SU-DHL-6 (cell line): ENCODE results near the gene CYP4F2.
"Not testable (repeated sequence)": the region's sequence is repeated elsewhere in the genome, so short reads cannot be mapped to it uniquely, and the experiment has no call there.

Experiments used
- H2AFZ ChIP-seq: fragments of 200-600 bp; sonication (generic); 2 replicates; pipeline ENCODE4 v1.6.1; 2014; ENCODE audit warnings: low read depth, mild to moderate bottlenecking, moderate library complexity, mixed read lengths, antibody characterized with exemption, low read length; ENCODE audit not compliant: severe bottlenecking
- H3F3A ChIP-seq: fragments of 200-600 bp; shearing (Covaris generic); 2 replicates; pipeline ENCODE4 v1.6.0; 2016; ENCODE audit warnings: antibody characterized with exemption, mild to moderate bottlenecking; ENCODE audit not compliant: insufficient read depth
- H3K27ac ChIP-seq: fragments of 200-600 bp; sonication (generic); 2 replicates; pipeline ENCODE4 v1.5.1; 2016; ENCODE audit warnings: low read depth, mild to moderate bottlenecking, low read length, moderate library complexity, mixed read lengths
- H3K27me3 ChIP-seq: fragments of 200-600 bp; sonication (generic), shearing (Covaris generic); 2 replicates; pipeline ENCODE4 v1.6.0; 2014; ENCODE audit warnings: mild to moderate bottlenecking, low read length
- H3K36me3 ChIP-seq: fragments of 200-600 bp; sonication (generic); 2 replicates; pipeline ENCODE4 v1.6.1; 2014; ENCODE audit warnings: mild to moderate bottlenecking, low read length, mixed read lengths
- H3K4me2 ChIP-seq: fragments of 300-600, 200-600 bp; shearing (Covaris generic), sonication (generic); 2 replicates; pipeline ENCODE4 v1.6.0; 2014; ENCODE audit warnings: low read length, low read depth, mild to moderate bottlenecking; ENCODE audit not compliant: poor library complexity, severe bottlenecking
- H3K4me3 ChIP-seq: fragments of 200-600 bp; sonication (generic); 2 replicates; pipeline ENCODE4 v1.5.1; 2014; ENCODE audit warnings: antibody characterized with exemption, low read length, mild to moderate bottlenecking, mixed read lengths; ENCODE audit not compliant: insufficient read depth, poor library complexity, severe bottlenecking
- H3K79me2 ChIP-seq: fragments of 200-600 bp; sonication (generic); 2 replicates; pipeline ENCODE4 v1.6.1; 2014; ENCODE audit warnings: mild to moderate bottlenecking, low read length, moderate library complexity; ENCODE audit not compliant: insufficient read depth
- H3K9ac ChIP-seq: fragments of 200-600 bp; sonication (generic); 2 replicates; pipeline ENCODE4 v1.7.0; 2014; ENCODE audit warnings: mild to moderate bottlenecking, low read length
- H3K9me2 ChIP-seq: fragments of 200-600 bp; sonication (generic); replicated peaks from 2 replicates; pipeline ENCODE4 v1.6.1; 2014; ENCODE audit warnings: low read length; ENCODE audit not compliant: insufficient read depth
- H3K9me3 ChIP-seq: fragments of 200-600 bp; sonication (generic); 2 replicates; pipeline ENCODE4 v1.6.1; 2014; ENCODE audit warnings: low read length, mixed read lengths; ENCODE audit not compliant: insufficient read depth
- H4K20me1 ChIP-seq: fragments of 200-600 bp; sonication (generic); 2 replicates; pipeline ENCODE4 v1.6.1; 2014; ENCODE audit warnings: low read depth, mild to moderate bottlenecking, antibody characterized with exemption, low read length, moderate library complexity, mixed read lengths
- CTCF ChIP-seq: fragments of 200-600 bp; sonication (generic); IDR thresholded peaks from one replicate; pipeline ENCODE4 v1.5.1; 2017; ENCODE audit warnings: antibody characterized with exemption, mild to moderate bottlenecking, low read length, moderate library complexity; ENCODE audit not compliant: insufficient read depth, poor library complexity, severe bottlenecking
- EZH2phosphoT487 ChIP-seq: fragments of 200-600 bp; sonication (generic), shearing (Covaris generic); conservative IDR thresholded peaks from 2 replicates; pipeline ENCODE4 v1.6.1; 2018; ENCODE audit warnings: mild to moderate bottlenecking, antibody characterized with exemption, low read length, moderate library complexity, mixed read lengths

CYP4F2 gene

DNA sequence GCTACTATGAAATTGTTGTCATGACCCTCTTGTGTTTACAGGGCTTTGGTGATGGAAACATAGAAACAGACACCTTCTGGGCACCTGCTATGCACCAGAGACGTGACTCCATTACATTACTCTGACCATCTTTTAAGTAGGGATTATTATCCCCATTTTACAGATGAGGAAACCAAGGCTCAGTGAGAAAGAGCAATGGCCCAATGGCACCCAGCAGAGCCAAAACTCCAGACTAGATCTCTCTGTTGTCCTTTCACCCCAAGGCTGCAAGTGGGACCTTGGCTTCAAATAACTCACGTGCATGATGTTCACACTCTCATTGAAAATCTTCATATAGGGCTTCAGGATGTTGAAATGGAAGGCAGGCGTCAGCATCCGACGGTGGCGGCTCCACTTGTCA lies 5.9 kb downstream of the CYP4F2 start:
- H3K4me3 ChIP-seq: no peak overlapping the region
- no peaks in the 10 kb centered on the region for H3K9me3 ChIP-seq
- H3K9ac ChIP-seq: no peak overlapping the region
- no peaks in the 10 kb centered on the region for H4K20me1 ChIP-seq
- H3K79me2 ChIP-seq: no peaks in the 10 kb centered on the region
- H3F3A ChIP-seq: no peaks in the 10 kb centered on the region
- no peak overlapping the region for H3K27ac ChIP-seq
- no peaks in the 10 kb centered on the region for H3K27me3 ChIP-seq
- no peaks in the 10 kb centered on the region for H3K9me2 ChIP-seq
- H3K4me2 ChIP-seq: no peak overlapping the region
- no peak overlapping the region for H2AFZ ChIP-seq
- TF ChIP-seq CTCF: no peak
- TF ChIP-seq EZH2phosphoT487: no peak
- H3K36me3 ChIP-seq: no peaks in the 10 kb centered on the region

DNA sequence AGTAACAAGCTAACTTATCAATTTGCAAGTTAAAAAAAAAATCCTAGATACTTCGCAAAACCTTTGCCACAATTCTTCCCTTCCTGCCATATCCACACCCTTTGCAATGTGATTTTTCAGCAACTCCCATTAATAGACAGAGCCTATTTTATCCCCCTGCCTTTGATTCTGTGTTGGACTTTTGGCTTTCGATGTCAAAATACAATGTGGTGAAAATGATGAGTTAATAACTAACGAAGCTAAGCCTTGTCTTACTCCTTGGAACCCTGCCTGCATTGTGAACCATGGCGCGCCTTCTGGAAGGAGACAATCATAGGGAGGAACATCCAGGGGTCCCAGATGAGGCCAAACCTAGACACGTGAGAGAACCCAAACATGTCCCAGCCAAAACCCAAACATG lies 6.4 kb downstream of the CYP4F2 start:
- no peaks in the 10 kb centered on the region for H3K36me3 ChIP-seq
- H3K4me3 ChIP-seq: no peak overlapping the region
- no peak overlapping the region for H3K4me2 ChIP-seq
- H3K27me3 ChIP-seq: no peaks in the 10 kb centered on the region
- no peaks in the 10 kb centered on the region for H3F3A ChIP-seq
- TF ChIP-seq CTCF (no peak), EZH2phosphoT487 (no peak)
- H2AFZ ChIP-seq: no peak overlapping the region
- no peaks in the 10 kb centered on the region for H3K9me2 ChIP-seq
- no peaks in the 10 kb centered on the region for H3K79me2 ChIP-seq
- H3K27ac ChIP-seq: no peak overlapping the region
- no peak overlapping the region for H3K9ac ChIP-seq
- H4K20me1 ChIP-seq: no peaks in the 10 kb centered on the region
- no peaks in the 10 kb centered on the region for H3K9me3 ChIP-seq

DNA sequence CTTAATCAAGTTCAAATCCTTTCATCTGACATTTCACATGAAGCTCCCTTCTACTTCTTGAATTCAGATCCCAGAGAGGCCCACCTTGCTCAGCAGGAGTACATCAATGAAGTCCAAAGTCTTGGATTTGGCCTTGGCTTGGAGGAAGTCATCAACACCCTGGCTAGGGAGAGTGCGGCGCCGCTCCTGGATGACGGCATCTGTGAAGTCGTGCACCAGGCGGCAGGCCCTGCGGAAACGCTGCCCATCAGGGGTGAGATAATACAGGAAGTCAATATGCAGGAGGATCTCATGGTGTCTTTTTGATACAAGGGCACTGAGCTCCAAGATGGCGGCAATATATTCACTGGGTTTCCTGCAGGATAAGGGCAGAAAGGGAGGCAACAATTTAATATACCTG lies 8.5 kb downstream of the CYP4F2 start:
- not testable (repeated sequence) for H3K9ac ChIP-seq, H3K9me3 ChIP-seq, H3K4me2 ChIP-seq, H3K9me2 ChIP-seq, H3K79me2 ChIP-seq, H3F3A ChIP-seq, H4K20me1 ChIP-seq, H3K27me3 ChIP-seq, H3K4me3 ChIP-seq, H2AFZ ChIP-seq, H3K36me3 ChIP-seq, H3K27ac ChIP-seq

GRCh38 chr19:15885919-15886318 lies 12.0 kb downstream of the CYP4F2 start:
- H3K79me2 ChIP-seq: no peaks in the 10 kb centered on the region
- no peak for TF ChIP-seq CTCF
- TF ChIP-seq EZH2phosphoT487: no peak
- H3K36me3 ChIP-seq: no peaks in the 10 kb centered on the region
- no peaks in the 10 kb centered on the region for H4K20me1 ChIP-seq
- H3K9me3 ChIP-seq: no peaks in the 10 kb centered on the region
- H3K27me3 ChIP-seq: no peaks in the 10 kb centered on the region
- no peaks in the 10 kb centered on the region for H3K9me2 ChIP-seq
- H3K4me3 ChIP-seq: no peak overlapping the region
- no peak overlapping the region for H3K27ac ChIP-seq
- no peak overlapping the region for H2AFZ ChIP-seq
- H3K4me2 ChIP-seq: no peak overlapping the region
- no peak overlapping the region for H3K9ac ChIP-seq
- H3F3A ChIP-seq: no peaks in the 10 kb centered on the region
